Fibroblast of lung (primary cell): ENCODE data around the gene KRT36. TPM values are rescaled to one million over a fixed set of nuclear protein-coding genes. Genes with fewer than 3 reads are reported as not detected.

Experiments
- DNase-seq, 2 donors: peaks; one replicate each; pipeline versions ENCODE4 v3.0.0 to v3.0.0-alpha.2; 2010; ENCODE audit warnings: low read depth in 2 of 2
- H2AFZ ChIP-seq: 2 replicates; pipeline ENCODE4 v1.5.1; 2012; ENCODE audit warnings: low read length, control low read depth, inconsistent platforms
- H3K27ac ChIP-seq: 2 replicates; pipeline ENCODE4 v1.5.1; 2011; ENCODE audit warnings: low read length, control low read depth; ENCODE audit not compliant: insufficient read depth
- H3K27me3 ChIP-seq: 2 replicates; pipeline ENCODE4 v1.5.1; 2011; ENCODE audit warnings: mild to moderate bottlenecking, low read length; ENCODE audit not compliant: control insufficient read depth, insufficient read depth
- H3K36me3 ChIP-seq: 2 replicates; pipeline ENCODE4 v1.5.1; 2011; ENCODE audit warnings: low read length; ENCODE audit not compliant: control insufficient read depth, insufficient read depth
- H3K4me1 ChIP-seq: 2 replicates; pipeline ENCODE4 v1.5.1; 2011; ENCODE audit warnings: low read length; ENCODE audit not compliant: control insufficient read depth, insufficient read depth; ENCODE audit errors: extremely low read depth
- H3K4me2 ChIP-seq: 2 replicates; pipeline ENCODE4 v1.5.1; 2011; ENCODE audit warnings: low read length, control low read depth; ENCODE audit not compliant: insufficient read depth; ENCODE audit errors: extremely low read depth
- H3K4me3 ChIP-seq, 4 experiments: fragments of 200-600 bp in 1 of 4; sonication (generic) in 1 of 4; replicated peaks in 1 of 4; 2 replicates each; pipeline ENCODE4 v1.5.1; 2011 to 2016; ENCODE audit warnings: low read length in 4 of 4, low read depth in 3 of 4, mild to moderate bottlenecking in 3 of 4, control low read depth in 2 of 4, inconsistent platforms in 1 of 4, mixed read lengths in 1 of 4; ENCODE audit not compliant: insufficient read depth in 1 of 4; ENCODE audit errors: control extremely low read depth in 1 of 4
- H3K79me2 ChIP-seq: 2 replicates; pipeline ENCODE4 v1.5.1; 2012; ENCODE audit warnings: mild to moderate bottlenecking, low read length, inconsistent platforms; ENCODE audit not compliant: control insufficient read depth, insufficient read depth
- H3K9ac ChIP-seq: 2 replicates; pipeline ENCODE4 v1.5.1; 2011; ENCODE audit warnings: mild to moderate bottlenecking, low read length, control low read depth; ENCODE audit not compliant: insufficient read depth
- H3K9me3 ChIP-seq: 2 replicates; pipeline ENCODE4 v1.5.1; 2012; ENCODE audit warnings: low read depth, low read length; ENCODE audit not compliant: control insufficient read depth, insufficient read depth
- H4K20me1 ChIP-seq: 2 replicates; pipeline ENCODE4 v1.5.1; 2011; ENCODE audit warnings: low read length; ENCODE audit not compliant: control insufficient read depth, insufficient read depth; ENCODE audit errors: extremely low read depth
- CTCF ChIP-seq, 2 donors: IDR thresholded peaks in 1 of 2; conservative IDR thresholded peaks in 1 of 2; 1 replicate in 1 of 2; 2 replicates in 1 of 2; pipeline ENCODE4 v1.5.1; 2011 to 2012; ENCODE audit warnings: low read length in 2 of 2, control low read depth in 1 of 2, inconsistent platforms in 1 of 2, low read depth in 1 of 2, mild to moderate bottlenecking in 1 of 2
- EZH2 ChIP-seq: IDR thresholded peaks from 2 replicates; pipeline ENCODE4 v1.5.1; 2012; ENCODE audit warnings: low read length, control low read depth, mild to moderate bottlenecking; ENCODE audit errors: missing control alignments
- polyA plus RNA-seq, 2 donors: library from polyadenylated mRNA; depleted of rRNA in 1 of 2; stranded (reverse) in 1 of 2; unstranded in 1 of 2; fragments of >200 nt; gene quantifications; 2 replicates each; pipeline ENCODE4 v1.2.1, GENCODE V29; 2011 to 2012; ENCODE audit warnings: missing spikeins in 1 of 2
- total RNA-seq: library from RNA; depleted of rRNA; stranded (reverse); fragments of >200 nt; gene quantifications from 2 replicates; pipeline ENCODE4 v1.2.1, GENCODE V29; 2014

Gene KRT36
- total and polyA plus RNA-seq, 2 donors (not counting 1 experiment from before 2014, with no cell fraction given) = 0.03 TPM; not detected in 1

DNA sequence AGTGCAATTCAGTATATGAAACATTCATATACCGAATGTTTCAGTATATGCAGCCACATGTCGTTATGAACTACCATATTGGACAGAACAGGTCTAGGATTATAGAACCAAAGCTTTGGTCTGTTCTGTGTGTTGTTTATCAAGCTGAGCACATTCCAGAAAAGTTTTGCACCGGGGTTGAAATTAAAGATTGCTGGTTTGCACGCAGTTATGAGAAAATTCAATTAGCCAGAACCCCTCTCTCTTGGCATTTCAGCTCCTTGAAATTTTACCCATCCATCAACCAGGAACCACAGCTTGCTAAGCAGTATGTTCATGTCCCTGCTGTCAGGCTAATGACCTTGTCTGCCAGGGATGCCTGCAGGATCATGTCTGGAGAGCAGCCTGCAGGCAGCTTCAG, 32.0 kb downstream of the KRT36 start:
- no peaks in the 10 kb centered on the region for H3K79me2 ChIP-seq
- no peak overlapping the region for H3K27ac ChIP-seq
- H3K27me3 ChIP-seq = peaks cover 2% of the 10 kb centered on the region
- H3K36me3 ChIP-seq = no peaks in the 10 kb centered on the region
- H3K4me3 ChIP-seq = no peak overlapping the region
- no peak for TF ChIP-seq EZH2
- TF ChIP-seq CTCF (conservative IDR thresholded peaks at IDR 0.05 in 1 of 2, IDR thresholded peaks at IDR 0.05 in 1 of 2; ENCODE audit: low read depth in 1 of 2, low read length in 2 of 2) = no peak
- no peak overlapping the region for H3K9ac ChIP-seq
- H3K4me1 ChIP-seq = no peaks in the 10 kb centered on the region
- H2AFZ ChIP-seq = no peak overlapping the region
- no peak for DNase-seq
- H3K9me3 ChIP-seq = no peaks in the 10 kb centered on the region
- no peaks in the 10 kb centered on the region for H4K20me1 ChIP-seq
- no peak overlapping the region for H3K4me2 ChIP-seq

GRCh38 chr17:41456204-41456603, 33.5 kb downstream of the KRT36 start:
- Histone ChIP-seq H3K9ac (no peak overlapping the region), H3K27me3 (peaks cover 2% of the 10 kb centered on the region), H3K27ac (no peak overlapping the region), H2AFZ (no peak overlapping the region), H3K4me2 (no peak overlapping the region), H4K20me1 (no peaks in the 10 kb centered on the region), H3K9me3 (no peaks in the 10 kb centered on the region), H3K36me3 (no peaks in the 10 kb centered on the region), H3K79me2 (no peaks in the 10 kb centered on the region), H3K4me1 (no peaks in the 10 kb centered on the region), H3K4me3 (no peak overlapping the region)
- DNase-seq = no peak
- TF ChIP-seq EZH2 (no peak), CTCF (conservative IDR thresholded peaks at IDR 0.05 in 1 of 2, IDR thresholded peaks at IDR 0.05 in 1 of 2; ENCODE audit: low read depth in 1 of 2, low read length in 2 of 2) (peak in 1 of 2 donors; percentile 19)

DNA sequence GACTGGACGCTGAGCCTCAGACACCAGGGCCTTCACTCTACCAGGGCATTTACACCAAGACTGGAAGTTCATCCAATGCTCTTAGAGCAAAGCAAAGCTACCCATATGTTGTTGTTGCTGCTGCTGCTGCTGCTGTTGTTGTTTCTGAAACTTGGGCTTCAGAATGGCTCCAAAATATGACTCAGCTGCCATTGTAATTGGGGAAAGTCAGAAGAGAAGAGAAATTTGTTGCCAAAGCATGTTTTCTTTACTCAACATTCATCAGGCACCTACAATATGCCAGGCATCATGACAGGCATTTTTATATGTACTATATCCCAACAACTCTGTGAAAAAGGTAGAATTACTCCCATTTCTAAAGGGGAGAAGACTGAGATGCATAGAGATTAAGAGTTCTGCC, 34.5 kb downstream of the KRT36 start:
- no peak overlapping the region for H3K4me2 ChIP-seq
- no peaks in the 10 kb centered on the region for H3K36me3 ChIP-seq
- H3K4me1 ChIP-seq = no peaks in the 10 kb centered on the region
- no peak overlapping the region for H3K27ac ChIP-seq
- no peak overlapping the region for H3K4me3 ChIP-seq
- H3K27me3 ChIP-seq = peaks cover 2% of the 10 kb centered on the region
- peak in 1 of 2 donors; percentile 2 for DNase-seq
- H4K20me1 ChIP-seq = no peaks in the 10 kb centered on the region
- TF ChIP-seq EZH2 (no peak), CTCF (conservative IDR thresholded peaks at IDR 0.05 in 1 of 2, IDR thresholded peaks at IDR 0.05 in 1 of 2; ENCODE audit: low read depth in 1 of 2, low read length in 2 of 2) (no peak)
- no peak overlapping the region for H2AFZ ChIP-seq
- no peaks in the 10 kb centered on the region for H3K79me2 ChIP-seq
- H3K9me3 ChIP-seq = no peaks in the 10 kb centered on the region
- no peak overlapping the region for H3K9ac ChIP-seq
